Neural progenitor cell (in vitro differentiated cells): Measurements from ENCODE around the gene NEU2. TPM values are rescaled to one million over a fixed set of nuclear protein-coding genes. Genes with fewer than 3 reads are reported as not detected.
"Not testable (repeated sequence)": the region's sequence is repeated elsewhere in the genome, so short reads cannot be mapped to it uniquely, and the experiment has no call there.

Experiments used
- DNase-seq: peaks from one replicate; pipeline ENCODE4 v3.0.0-alpha.2; 2016; ENCODE audit warnings: low spot score
- H2AFZ ChIP-seq: fragments of 200-600 bp; sonication (generic); replicated peaks from 2 replicates; pipeline ENCODE4 v1.6.1; 2016; ENCODE audit warnings: antibody characterized with exemption
- H3F3A ChIP-seq: fragments of 200-600 bp; sonication (generic); 2 replicates; pipeline ENCODE4 v1.6.1; 2016; ENCODE audit warnings: antibody characterized with exemption, low read depth
- H3K27ac ChIP-seq: fragments of 200-600 bp; sonication (generic); 2 replicates; pipeline ENCODE4 v1.5.1; 2016; ENCODE audit warnings: mild to moderate bottlenecking
- H3K27me3 ChIP-seq: fragments of 200-600 bp; sonication (generic); 2 replicates; pipeline ENCODE4 v1.6.1; 2016; ENCODE audit warnings: mild to moderate bottlenecking, moderate library complexity
- H3K36me3 ChIP-seq: fragments of 200-600 bp; sonication (generic); 2 replicates; pipeline ENCODE4 v1.5.1; 2016
- H3K4me1 ChIP-seq: fragments of 200-600 bp; sonication (generic); 2 replicates; pipeline ENCODE4 v1.6.1; 2016; ENCODE audit warnings: mixed run types
- H3K4me2 ChIP-seq: fragments of 200-600 bp; sonication (generic); 2 replicates; pipeline ENCODE4 v1.6.1; 2016
- H3K4me3 ChIP-seq: fragments of 200-600 bp; sonication (generic); 2 replicates; pipeline ENCODE4 v1.5.1; 2016
- H3K79me2 ChIP-seq: fragments of 200-600 bp; sonication (generic); 2 replicates; pipeline ENCODE4 v1.6.1; 2016; ENCODE audit warnings: low read depth
- H3K9ac ChIP-seq: fragments of 200-600 bp; sonication (generic); 2 replicates; pipeline ENCODE4 v1.6.1; 2016
- H3K9me3 ChIP-seq: fragments of 200-600 bp; sonication (generic); 2 replicates; pipeline ENCODE4 v1.5.1; 2016; ENCODE audit warnings: low read depth
- H4K20me1 ChIP-seq: fragments of 200-600 bp; sonication (generic); 2 replicates; pipeline ENCODE4 v1.6.1; 2016; ENCODE audit warnings: low read depth
- H3K27ac Mint-ChIP-seq: 3 replicates; pipeline ENCODE4 v1.8.0; 2021; ENCODE audit warnings: mixed read lengths
- H3K27me3 Mint-ChIP-seq: 2 replicates; pipeline ENCODE4 v1.8.0; 2022; ENCODE audit warnings: low read depth, mild to moderate bottlenecking, inconsistent platforms, moderate library complexity, mixed read lengths; ENCODE audit not compliant: insufficient read depth
- H3K36me3 Mint-ChIP-seq: 3 replicates; pipeline ENCODE4 v1.8.0; 2021; ENCODE audit warnings: mixed read lengths
- H3K4me1 Mint-ChIP-seq: 3 replicates; pipeline ENCODE4 v1.8.0; 2021; ENCODE audit warnings: mixed read lengths
- H3K4me3 Mint-ChIP-seq: 3 replicates; pipeline ENCODE4 v1.8.0; 2021; ENCODE audit warnings: mild to moderate bottlenecking, moderate library complexity, mixed read lengths
- H3K9me3 Mint-ChIP-seq: 3 replicates; pipeline ENCODE4 v1.8.0; 2020; ENCODE audit warnings: mixed read lengths
- EZH2 ChIP-seq: fragments of 200-600 bp; sonication (generic); IDR thresholded peaks from 2 replicates; pipeline ENCODE4 v1.6.1; 2017; ENCODE audit warnings: antibody characterized with exemption, mild to moderate bottlenecking, moderate library complexity
- EZH2phosphoT487 ChIP-seq: fragments of 200-600 bp; sonication (generic); IDR thresholded peaks from 2 replicates; pipeline ENCODE4 v1.6.1; 2017; ENCODE audit warnings: antibody characterized with exemption
- total RNA-seq: library from RNA; depleted of rRNA; stranded (reverse); fragments of >200 nt; gene quantifications from 2 replicates; pipeline ENCODE4 v1.2.3, GENCODE V29; 2015; ENCODE audit warnings: low replicate concordance
- TF ChIP-seq, protein P1 (sequence below): fragments of 200-600 bp; sonication (generic); IDR thresholded peaks from 2 replicates; pipeline ENCODE4 v1.5.1; 2017; ENCODE audit warnings: antibody characterized with exemption, mild to moderate bottlenecking

Gene NEU2
- total RNA-seq, 1 donor from 2014 or later = not detected

- H3K36me3 ChIP-seq = no peaks in the 10 kb centered on the region
- Mint-ChIP-seq H3K9me3 (no peaks in the 10 kb centered on the region), H3K36me3 (no peaks in the 10 kb centered on the region), H3K4me1 (peaks cover 19% of the 10 kb centered on the region), H3K4me3 (no peak overlapping the region), H3K27me3 (peaks cover 13% of the 10 kb centered on the region), H3K27ac (no peak overlapping the region)
- no peaks in the 10 kb centered on the region for H4K20me1 ChIP-seq
- TF ChIP-seq, protein P1, sequence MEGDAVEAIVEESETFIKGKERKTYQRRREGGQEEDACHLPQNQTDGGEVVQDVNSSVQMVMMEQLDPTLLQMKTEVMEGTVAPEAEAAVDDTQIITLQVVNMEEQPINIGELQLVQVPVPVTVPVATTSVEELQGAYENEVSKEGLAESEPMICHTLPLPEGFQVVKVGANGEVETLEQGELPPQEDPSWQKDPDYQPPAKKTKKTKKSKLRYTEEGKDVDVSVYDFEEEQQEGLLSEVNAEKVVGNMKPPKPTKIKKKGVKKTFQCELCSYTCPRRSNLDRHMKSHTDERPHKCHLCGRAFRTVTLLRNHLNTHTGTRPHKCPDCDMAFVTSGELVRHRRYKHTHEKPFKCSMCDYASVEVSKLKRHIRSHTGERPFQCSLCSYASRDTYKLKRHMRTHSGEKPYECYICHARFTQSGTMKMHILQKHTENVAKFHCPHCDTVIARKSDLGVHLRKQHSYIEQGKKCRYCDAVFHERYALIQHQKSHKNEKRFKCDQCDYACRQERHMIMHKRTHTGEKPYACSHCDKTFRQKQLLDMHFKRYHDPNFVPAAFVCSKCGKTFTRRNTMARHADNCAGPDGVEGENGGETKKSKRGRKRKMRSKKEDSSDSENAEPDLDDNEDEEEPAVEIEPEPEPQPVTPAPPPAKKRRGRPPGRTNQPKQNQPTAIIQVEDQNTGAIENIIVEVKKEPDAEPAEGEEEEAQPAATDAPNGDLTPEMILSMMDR = no peak
- no peak for TF ChIP-seq EZH2phosphoT487
- TF ChIP-seq EZH2 = no peak
- H3K27me3 ChIP-seq = peaks cover 41% of the 10 kb centered on the region
- H2AFZ ChIP-seq = no peak overlapping the region
- no peaks in the 10 kb centered on the region for H3F3A ChIP-seq
- no peak overlapping the region for H3K9ac ChIP-seq
- H3K4me1 ChIP-seq = peaks cover 9% of the 10 kb centered on the region
- no peak overlapping the region for H3K4me3 ChIP-seq
- H3K27ac ChIP-seq = no peak overlapping the region
- H3K4me2 ChIP-seq = no peak overlapping the region
- no peak for DNase-seq
- no peaks in the 10 kb centered on the region for H3K9me3 ChIP-seq
- H3K79me2 ChIP-seq = no peaks in the 10 kb centered on the region
Observed at GRCh38 chr2:233049194-233049761, 16.8 kb downstream of the NEU2 start.

GRCh38 chr2:233051241-233052149 lies 19.0 kb downstream of the NEU2 start:
- TF ChIP-seq EZH2phosphoT487 = no peak
- TF ChIP-seq, protein P1 = no peak
- TF ChIP-seq EZH2 = no peak
- H3K4me3 ChIP-seq = no peak overlapping the region
- no peaks in the 10 kb centered on the region for H3K36me3 ChIP-seq
- Mint-ChIP-seq H3K4me3 (no peak overlapping the region), H3K4me1 (peaks cover 19% of the 10 kb centered on the region), H3K27ac (no peak overlapping the region), H3K36me3 (no peaks in the 10 kb centered on the region), H3K9me3 (no peaks in the 10 kb centered on the region), H3K27me3 (peaks cover 11% of the 10 kb centered on the region)
- H3K4me1 ChIP-seq = peaks cover 9% of the 10 kb centered on the region
- H2AFZ ChIP-seq = peak overlapping the region; percentile 99
- H3K9ac ChIP-seq = no peak overlapping the region
- peak overlapping the region; percentile 57 for H3K4me2 ChIP-seq
- H3K79me2 ChIP-seq = no peaks in the 10 kb centered on the region
- peak; percentile 30 for DNase-seq
- H3K27me3 ChIP-seq = peaks cover 53% of the 10 kb centered on the region
- no peaks in the 10 kb centered on the region for H4K20me1 ChIP-seq
- H3K27ac ChIP-seq = no peak overlapping the region
- no peaks in the 10 kb centered on the region for H3K9me3 ChIP-seq
- no peaks in the 10 kb centered on the region for H3F3A ChIP-seq

GRCh38 chr2:233052517-233052916 lies 20.0 kb downstream of the NEU2 start:
- not testable (repeated sequence) for H3K9ac ChIP-seq, H3K79me2 ChIP-seq, DNase-seq, H3K4me2 ChIP-seq, H2AFZ ChIP-seq, H3K9me3 ChIP-seq, H3K36me3 ChIP-seq, H3K4me3 ChIP-seq, H3K9me3 Mint-ChIP-seq, H3K4me3 Mint-ChIP-seq, H3K27ac Mint-ChIP-seq, H3K27ac ChIP-seq, H3K36me3 Mint-ChIP-seq, H3F3A ChIP-seq, H3K4me1 ChIP-seq, H4K20me1 ChIP-seq
- peaks cover 53% of the 10 kb centered on the region for H3K27me3 ChIP-seq
- Mint-ChIP-seq H3K4me1 (peaks cover 19% of the 10 kb centered on the region), H3K27me3 (peaks cover 11% of the 10 kb centered on the region)
